Renal cortex interstitium (tissue), 11 donors: Measurements from ENCODE around the gene MRPL38. TPM values are rescaled to one million over a fixed set of nuclear protein-coding genes. Genes with fewer than 3 reads are reported as not detected.
A peak's percentile ranks its signal among the peaks of the same experiment; 100 is the strongest.
"Not testable (repeated sequence)": the region's sequence is repeated elsewhere in the genome, so short reads cannot be mapped to it uniquely, and the experiment has no call there.

Source experiments
- DNase-seq, 11 donors: peaks; one replicate each; pipeline ENCODE4 v3.0.0-alpha.2; 2013; ENCODE audit warnings: low read depth in 9 of 11, low spot score in 4 of 11; ENCODE audit errors: extremely low read depth in 1 of 11
- polyA plus RNA-seq, 3 donors: library from polyadenylated mRNA; unstranded; fragments of 120-200 nt; gene quantifications; one replicate each; pipeline ENCODE4 v1.2.1, GENCODE V29; 2013; ENCODE audit not compliant: insufficient read length in 3 of 3

MRPL38 gene
- polyA plus RNA-seq, 3 donors: 68.1 to 97.2 (median 95.4) TPM

DNA sequence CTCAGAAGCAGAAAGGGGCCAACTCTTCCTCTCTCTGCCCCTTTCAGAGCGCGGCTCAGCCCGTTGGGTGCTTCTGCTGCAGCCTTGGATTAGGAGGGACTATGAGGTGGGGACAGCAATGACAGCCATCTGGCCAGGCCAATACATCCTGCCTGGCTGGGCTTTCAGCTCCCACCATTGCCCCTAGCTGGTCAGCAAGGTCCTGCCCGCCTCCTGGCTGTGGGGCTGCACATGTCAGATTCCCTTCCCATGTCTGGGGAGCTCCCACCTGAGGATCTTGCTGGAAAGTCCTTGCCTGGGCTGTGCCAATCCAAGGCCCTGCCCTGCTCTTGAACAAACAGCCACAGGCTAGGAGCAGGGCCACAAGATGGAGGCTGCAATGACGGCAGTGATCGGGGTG is 16.2 kb downstream of the MRPL38 start:
- DNase-seq: no peak

DNA sequence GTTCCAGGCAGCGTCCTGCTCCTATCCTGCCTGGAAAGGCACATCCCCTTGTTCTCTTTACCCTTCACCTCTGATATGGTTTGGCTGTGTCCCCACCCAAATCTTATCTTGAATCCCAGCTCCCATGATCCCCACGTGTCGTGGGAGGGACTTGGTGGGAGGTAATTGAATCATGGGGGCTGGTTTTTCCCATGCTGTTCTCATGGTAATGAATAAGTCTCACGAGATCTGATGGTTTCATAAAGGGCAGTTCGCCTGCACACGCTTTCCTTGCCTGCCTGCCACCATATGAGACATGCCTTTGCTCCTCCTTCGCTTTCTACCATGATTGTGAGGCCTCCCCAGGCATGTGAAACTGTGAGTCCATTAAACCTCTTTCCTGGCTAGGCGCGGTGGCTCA is 18.8 kb downstream of the MRPL38 start:
- DNase-seq: not testable (repeated sequence)

DNA sequence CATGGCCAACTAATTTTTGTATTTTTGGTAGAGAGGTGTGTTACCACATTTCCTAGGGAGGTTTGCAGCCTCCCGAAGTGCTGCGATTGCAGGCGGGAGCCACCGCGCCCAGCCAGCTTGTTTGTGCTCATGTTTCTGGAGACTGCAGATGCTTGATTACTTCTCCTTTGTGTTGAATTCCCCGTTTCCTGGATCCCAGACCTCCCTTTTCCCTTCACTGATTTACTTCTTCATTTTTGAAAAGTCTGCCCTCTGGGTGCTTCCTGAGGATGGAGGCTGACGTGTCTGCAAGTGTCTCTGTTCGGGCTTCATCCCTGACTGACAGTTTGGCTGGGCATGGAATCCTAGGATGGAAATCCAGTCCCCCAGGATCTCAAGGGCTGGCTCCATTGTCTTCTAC is 19.3 kb downstream of the MRPL38 start:
- DNase-seq: no peak

DNA sequence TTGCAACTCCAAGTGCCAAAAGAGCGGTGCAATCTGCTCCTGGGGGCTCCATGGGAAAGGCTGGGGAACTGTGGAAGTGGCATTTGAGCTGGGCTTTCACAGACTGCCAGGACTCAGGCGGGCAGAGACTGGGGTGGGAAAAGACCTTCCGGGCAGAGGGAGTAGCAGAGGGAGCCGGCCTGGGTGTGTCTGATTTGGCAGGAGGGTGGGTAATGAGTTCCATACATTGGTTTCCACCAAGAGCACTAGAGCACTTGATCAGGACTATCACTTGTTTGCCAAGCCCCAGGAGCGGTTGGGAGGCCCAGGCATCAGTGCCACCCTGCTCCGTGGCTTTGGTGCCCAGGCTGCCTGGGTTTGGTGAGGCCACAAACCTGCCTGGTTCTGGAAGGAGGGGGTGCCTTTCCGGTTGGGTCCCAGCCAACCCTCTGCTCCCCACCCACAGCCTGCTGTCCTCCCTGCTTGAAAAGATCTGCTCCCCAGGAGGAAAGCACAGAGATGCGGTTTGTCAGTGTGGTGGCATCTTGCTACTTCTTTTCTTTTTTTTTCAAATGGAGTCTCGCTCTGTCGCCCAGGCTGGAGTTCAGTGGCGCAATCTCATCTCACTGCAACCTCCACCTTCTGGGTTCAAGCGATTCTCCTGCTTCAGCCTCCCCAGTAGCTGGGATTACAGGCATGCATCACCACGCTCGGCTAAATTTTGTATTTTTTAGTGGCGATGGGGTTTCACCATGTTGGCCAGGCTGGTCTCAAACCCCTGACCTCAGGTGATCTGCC is 22.8 kb downstream of the MRPL38 start:
- no peak for DNase-seq

DNA sequence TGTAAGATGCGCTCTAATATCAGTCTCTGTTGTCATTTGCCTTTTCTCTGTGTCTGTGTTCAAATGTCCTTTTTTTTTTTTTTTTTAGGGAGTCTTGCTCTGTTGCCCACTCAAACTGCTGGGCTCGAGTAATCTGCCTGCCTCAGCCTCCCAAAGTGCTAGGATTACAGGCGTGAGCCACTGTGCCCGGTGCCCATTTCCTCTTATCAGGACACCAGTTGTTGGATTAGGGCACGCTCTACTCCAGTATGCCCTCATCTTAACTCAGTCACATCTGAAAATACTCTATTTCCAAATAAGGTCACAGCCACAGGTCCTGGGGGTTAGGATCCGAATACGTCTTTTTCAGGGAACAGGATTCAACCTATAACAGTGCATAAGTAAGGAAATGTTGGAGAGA is 24.4 kb downstream of the MRPL38 start:
- DNase-seq: no peak

DNA sequence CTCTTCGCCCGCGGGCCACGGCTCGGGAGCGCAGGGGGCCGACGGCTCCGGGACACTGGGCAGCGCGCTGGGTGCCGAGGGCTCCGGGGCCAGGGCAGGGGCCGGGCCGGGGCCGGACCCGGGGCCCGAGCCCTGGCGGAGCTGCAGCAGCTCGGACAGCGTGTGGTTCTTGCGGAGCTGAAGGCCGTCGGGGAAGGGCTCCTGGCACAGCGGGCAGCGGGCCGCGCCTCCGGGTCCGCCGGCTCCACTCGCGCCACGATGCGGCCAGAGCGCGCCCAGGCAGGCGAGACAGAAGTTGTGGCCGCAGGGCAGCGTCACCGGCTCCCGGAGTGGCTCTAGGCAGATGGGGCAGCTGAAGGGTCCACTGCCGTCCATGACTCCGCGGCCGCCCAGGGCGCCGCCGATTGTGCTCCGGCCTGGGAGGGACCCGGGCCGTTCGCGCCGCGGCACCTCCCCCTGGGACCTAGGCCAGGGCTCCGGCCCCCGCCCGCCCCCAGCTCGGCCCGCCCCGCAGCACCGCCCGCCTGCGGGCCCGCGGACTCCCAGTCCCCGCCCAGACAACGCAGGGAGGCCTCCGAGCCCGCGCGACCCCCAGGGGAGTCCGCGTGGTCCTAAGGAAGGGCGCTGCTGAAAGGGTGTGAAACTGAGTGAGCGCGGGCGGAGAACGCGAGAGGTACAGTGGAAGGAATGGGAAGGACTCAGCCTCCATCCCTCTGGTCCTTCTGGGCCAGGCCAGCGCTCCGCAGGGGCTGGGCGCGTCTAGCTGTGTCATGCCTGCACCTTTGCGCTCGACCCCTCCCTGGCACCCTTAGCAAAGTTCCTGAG is 26.3 kb downstream of the MRPL38 start, which contains the start of gene TRIM47:
TSS of gene TRIM47 (minus strand) at position 408 of the 825 bp plus-strand sequence. CDS start at position 375, 33 bp downstream.
- peak in 1 of 11 donors; percentile 49 for DNase-seq

DNA sequence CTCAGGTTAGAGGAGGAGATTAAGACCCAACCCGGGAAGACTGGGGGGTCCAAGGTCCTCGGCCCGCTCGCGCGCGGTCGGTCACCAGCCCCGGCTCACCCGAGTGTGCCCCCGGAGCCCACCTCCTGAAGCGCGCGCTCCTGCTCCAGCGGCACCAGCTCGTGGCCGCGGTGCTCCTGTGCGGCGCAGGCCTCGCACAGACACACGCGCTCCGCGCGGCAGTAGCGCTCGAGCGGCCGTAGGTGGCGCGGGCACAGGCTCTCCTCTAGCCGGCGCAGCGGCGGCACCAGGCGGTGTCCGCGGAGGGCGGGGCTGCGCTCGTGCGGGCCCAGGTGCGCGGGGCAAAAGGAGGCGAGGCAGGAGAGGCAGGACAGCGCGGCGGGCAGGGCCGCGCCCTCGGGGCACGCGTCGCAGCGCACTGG is 26.9 kb downstream of the MRPL38 start:
- DNase-seq: peak in 4 of 11 donors; percentile 49 to 67 (median 54)

DNA sequence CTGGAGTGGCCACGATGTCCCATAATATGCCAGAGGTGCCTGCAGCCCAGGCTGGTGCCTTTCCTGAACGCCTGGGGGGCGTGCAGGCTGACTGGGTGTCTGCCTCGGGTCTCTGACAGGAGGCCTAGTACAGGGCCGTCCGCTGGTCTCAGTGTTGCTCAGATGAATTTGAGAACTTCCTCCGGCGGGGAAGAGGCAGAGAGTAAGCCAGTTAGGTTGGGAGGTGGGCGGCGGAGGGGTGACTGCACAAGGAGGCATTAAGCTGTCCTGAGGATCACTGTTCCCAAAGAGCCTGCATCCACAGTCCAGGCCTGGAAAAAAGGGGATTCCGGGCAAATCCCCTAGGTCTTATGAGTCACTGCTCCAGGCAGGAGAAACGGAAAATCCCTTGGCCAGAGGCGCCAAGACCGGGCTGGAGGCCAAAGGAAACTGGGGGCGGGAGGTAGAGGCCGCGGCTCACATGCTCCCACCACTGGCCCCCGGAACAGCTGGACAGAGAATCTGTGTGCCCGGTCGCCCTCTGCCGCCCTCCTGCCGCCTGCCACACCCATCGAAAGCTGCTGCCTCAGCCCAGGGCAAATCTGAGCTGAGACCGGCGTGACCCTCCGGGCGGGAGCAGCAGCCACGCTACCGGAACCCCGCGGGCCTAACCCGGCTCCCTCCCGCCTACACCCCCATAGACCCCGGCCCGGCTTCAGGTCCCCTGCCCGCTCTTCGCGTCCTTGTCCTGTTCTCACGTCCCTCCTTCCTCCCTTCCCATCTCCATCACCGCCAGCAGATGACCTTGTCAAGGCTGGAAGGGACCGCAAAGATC is 27.5 kb downstream of the MRPL38 start:
- peak in 2 of 11 donors; percentile 43 to 55 for DNase-seq

DNA sequence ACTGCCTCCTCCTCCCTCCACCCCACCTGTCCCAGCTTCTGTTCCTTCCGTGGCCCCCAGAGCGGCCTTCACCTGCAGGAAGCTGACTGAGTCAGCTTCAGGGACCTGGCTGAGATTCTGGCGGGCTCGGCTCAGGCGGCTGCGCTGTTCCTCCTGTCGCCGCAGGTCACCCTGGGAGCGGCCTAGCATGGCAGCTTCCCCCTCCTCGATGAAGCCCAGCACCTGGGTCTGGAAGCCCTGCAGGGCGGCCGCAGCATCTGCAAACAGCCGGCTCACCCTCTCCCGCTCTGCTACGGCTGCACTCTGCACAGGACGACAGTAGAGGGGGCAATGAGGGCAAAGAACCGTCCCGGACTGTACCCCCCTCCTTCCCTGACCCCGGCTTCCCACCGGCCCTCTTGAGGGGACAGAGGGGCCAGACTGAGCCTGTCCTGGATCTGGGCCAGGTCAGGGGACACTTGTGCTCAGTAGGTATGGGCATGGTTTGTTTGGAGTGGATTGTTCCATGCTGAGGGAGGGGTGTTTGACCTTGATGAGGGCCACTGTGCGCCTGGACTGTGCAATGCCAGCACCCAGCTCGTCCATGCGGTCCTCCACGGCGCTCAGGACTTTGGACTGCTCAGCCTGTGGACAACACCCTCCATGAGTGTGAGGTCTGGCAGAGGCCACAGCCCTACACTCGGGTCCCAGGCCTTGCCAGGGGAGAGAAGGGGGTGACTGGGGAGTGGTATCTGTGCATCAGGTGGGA is 28.3 kb downstream of the MRPL38 start:
- DNase-seq: no peak

DNA sequence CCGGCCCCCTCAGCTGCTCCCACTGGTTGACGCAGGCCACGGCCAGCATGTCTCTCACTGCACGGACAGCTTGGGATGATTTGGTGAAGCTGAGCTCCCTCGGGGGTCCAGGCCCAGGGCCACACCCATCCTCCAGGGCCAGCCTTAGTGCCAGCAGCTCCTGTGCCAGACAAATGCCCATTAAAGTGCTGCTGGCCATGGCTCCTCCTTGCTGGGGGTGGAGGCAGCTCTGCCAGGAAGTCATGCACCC is 28.8 kb downstream of the MRPL38 start:
- no peak for DNase-seq

DNA sequence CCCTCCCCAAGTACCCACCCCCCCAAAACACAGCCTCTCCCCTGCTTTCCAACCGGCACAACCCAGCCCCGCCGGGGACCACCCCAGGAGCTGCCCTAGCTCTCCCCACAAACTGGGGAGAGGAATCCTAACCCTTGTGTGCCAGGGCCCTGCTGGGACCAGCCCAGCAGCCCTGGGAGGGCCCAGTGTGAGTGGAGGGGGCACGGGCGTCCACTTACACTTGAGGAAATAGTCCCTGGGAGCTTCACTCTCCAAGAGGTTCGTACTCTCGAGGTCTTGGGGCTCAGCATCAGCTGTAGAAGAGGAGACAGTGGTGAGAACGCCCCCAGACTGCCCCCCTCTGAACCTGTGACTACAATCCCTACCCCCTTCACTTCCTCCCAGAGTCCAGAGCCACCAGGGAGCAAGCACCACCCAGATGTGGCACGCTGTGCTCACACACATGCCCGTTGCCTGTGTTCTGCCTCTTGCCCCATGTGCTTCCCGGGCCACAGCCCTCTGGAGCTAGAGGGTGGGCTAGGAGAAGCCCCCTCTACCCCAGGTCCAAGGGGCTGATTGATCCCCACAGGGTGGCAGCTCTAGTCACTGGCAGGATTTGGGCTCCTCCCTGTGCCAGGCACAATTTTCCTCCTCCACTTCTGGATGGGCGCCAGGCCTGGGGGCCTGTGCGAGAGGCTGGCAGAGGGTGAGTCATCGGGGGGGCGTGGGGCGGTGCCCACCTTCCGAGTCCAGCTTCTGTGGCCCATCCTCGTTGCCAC is 29.3 kb downstream of the MRPL38 start:
- no peak for DNase-seq

DNA sequence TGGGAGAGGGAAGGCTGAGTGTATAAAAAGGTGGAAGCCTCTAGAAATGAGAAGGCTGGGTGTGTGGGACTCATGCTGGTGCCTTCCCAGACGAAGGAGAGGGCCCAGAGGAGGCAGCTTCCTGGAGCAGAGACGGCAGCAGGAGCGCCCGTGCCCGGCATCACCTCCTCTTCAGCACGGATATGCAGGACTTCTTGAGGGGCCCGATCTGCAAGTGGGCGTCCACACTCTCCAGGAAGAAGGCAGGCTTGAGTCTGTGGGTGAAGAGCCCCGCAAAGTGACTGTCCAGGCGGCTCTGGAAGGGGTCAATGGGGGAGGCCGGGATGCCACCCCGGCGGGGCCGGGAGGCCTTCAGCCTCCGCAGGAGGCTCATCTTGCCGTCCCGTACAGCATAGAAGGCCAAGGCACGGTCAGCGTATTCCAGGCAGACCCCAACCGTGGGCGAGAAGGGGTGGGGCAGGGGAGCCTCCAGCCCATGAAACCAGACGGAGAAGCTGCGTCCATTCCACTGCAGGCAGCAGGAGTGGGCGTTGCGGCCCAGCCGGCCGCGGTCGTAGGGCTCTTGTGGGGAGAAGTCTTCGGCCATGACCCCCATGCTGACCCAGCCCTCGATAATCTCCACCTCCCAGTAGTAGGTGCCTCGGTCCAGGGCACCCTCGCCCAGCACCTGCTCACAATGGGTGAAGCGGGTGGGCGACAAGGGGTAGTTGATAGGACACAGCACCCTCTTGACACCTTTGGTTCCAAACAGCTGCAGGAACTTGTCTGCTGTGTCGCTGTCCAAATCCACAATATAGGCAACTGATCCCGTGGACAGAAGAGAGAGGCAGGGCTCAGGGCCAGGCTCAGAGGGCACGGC is 30.1 kb downstream of the MRPL38 start:
- no peak for DNase-seq

DNA sequence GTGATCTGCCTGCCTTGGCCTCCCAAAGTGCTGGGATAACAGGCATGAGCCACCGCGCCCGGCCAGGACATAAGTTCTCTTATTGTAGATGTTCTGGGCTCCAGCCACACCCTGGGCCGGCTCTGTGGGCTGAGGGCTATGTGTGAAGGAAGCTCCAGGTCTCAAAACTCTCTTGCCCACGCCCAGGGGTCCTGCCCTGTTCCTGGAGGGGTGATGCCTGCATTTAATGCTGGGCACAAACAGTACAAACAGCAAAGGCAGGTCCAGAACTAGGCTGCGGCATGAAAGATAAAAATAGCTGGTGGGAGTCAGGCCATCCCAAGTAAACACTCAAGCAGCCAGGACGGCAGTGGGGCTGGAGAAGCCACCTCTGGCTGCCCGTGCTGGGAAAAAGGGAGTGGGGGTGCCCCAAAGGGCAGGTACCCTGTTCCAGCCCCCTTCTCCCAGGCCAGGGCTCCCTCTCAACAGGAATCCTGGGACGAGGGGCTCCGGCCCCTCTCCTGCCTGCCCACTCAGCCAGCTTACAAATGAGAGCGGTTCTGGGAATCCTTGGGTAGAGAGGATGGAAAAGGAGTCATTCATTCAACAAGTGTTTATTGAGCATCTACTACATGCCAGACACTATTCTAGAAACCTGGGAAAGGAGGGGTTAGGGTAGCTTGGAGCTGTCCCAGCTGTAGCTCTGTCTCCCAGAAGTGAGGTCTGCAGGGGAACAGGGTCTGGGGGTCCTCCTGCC is 30.9 kb downstream of the MRPL38 start:
- no peak for DNase-seq

DNA sequence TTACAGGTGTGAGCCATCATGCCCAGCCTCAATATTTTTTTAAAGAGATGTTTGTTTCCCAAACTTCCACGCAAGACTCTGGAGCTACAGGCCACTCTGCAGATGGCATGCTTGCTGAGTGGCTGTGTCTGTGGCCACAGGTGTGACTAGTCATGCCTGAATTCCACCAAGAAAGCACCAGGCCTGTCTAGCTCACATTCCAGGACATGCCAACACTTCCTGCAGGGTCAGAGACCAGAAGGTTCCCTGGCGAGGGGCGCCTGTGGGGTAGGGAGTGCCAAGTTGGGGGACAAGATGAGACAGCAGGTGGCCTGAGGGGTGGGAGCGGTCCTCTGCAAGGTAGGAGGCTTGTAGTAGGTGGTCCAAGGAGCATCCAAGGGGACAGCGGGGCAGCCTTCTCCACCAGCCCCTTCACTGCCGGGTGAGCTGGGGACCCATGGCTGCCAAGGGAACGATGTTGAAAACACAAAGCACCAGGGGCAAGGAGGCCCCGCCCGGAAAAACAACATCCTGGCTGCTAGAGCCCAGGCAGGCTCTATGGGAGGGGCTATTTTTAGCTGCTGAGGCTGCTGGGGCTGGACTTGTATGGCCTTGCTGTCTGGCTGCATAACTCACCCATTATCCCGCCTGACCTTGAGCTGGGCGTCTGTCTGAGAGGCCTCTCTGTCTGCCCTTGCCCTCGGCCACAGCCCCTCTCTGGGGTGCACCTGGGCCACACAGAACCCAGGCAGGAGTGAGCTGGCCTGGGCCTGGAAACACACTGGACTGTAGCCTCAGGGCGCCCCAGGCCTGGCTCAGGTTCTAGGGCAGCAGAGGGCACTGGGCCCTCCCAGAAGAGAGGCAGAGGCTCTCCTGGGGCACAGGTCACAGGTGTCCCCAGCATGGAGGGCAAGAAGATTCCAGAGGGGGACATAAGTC is 32.0 kb downstream of the MRPL38 start:
- DNase-seq: no peak

DNA sequence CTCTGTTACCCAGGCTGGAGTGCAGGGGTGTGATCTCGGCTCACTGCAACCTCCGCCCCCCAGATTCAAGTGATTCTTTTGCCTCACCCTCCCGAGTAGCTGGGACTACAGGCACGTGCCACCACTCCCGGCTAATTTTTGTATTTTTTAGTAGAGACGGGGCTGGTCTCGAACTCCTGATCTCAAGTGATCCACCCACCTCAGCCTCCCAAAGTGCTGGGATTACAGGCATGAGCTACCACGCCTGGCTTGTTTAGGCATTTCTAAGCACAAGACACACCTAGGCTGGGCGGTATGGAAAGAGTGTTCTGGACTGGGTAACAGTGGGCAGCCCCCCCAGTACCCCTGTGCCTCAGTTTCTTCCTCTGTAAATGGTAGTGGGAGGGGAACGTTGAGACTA is 34.5 kb downstream of the MRPL38 start:
- DNase-seq: not testable (repeated sequence)
